ENCODE measurements around the gene NADSYN1.

The NADSYN1 gene

DNA sequence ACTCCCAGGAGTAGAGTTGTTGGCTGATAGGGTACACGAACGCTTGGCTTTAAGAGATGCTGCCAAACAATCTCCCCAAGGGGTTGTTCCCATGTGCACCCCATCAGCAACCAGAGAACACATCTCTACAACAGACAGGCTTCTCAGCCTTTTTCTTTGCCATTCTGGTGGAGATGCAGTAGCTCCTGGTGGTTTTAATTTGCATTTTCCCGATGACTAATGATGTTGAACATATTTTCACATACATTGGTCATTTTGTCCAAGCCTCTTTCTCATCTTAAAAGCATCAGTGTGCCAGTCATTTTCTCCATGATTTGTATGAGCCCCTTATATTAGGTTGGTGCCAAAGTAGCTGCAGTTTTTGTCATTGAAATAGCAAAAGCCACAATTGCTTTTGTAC, 26.6 kb upstream of the NADSYN1 start:
- ATAC-seq (peak; percentile 60), DNase-seq (no peak)
- Mint-ChIP-seq H3K36me3 (ENCODE audit: low read depth) (no peaks in the 10 kb centered on the region), H3K9me3 (no peaks in the 10 kb centered on the region), H3K4me3 (no peak overlapping the region), H3K4me1 (peaks cover 21% of the 10 kb centered on the region), H3K27me3 (peaks cover 6% of the 10 kb centered on the region), H3K27ac (peak overlapping the region; percentile 50)

DNA sequence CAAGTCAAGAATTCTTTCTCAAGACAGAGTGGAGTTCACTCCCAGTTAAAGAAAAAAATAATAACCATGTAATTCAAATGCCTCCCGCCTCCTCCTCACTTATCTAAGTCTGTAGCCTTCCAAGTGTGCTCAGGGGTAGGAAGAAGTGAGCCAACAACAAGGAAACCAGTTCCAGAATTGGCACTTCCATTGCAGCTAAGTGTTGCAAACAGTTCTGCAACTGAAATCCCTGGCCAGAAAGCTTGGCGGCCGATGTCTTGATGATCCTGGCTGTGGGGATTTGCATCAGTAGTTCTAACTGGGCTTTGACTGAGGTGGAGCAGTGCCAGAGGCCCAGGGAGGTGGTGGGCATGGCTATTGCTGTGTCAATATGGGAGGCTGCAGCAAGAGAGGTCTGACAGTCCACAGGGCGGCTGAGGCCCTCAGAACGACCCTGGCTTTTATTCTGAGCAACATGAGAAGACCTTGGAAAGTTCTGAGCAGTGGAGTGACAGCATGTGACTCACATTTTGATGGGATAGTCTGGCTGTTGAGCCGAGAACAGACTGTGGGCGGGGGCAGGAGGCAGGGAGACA, 24.1 kb upstream of the NADSYN1 start:
- H3K4me3 Mint-ChIP-seq, result no peak overlapping the region
- peaks cover 21% of the 10 kb centered on the region for H3K4me1 Mint-ChIP-seq
- H3K27me3 Mint-ChIP-seq, result peaks cover 4% of the 10 kb centered on the region
- no peaks in the 10 kb centered on the region for H3K9me3 Mint-ChIP-seq
- DNase-seq, result no peak
- no peak for ATAC-seq
- no peaks in the 10 kb centered on the region for H3K36me3 Mint-ChIP-seq (ENCODE audit: low read depth)
- H3K27ac Mint-ChIP-seq, result no peak overlapping the region

- Mint-ChIP-seq H3K36me3 (ENCODE audit: low read depth) (peaks cover 4% of the 10 kb centered on the region), H3K4me1 (peaks cover 21% of the 10 kb centered on the region), H3K9me3 (no peaks in the 10 kb centered on the region), H3K4me3 (no peak overlapping the region), H3K27ac (no peak overlapping the region), H3K27me3 (peaks cover 4% of the 10 kb centered on the region)
- DNase-seq, result no peak
- no peak for ATAC-seq
Observed at GRCh38 chr11:71429701-71430100, 23.3 kb upstream of the NADSYN1 start.

- DNase-seq (no peak), ATAC-seq (no peak)
- H3K4me3 Mint-ChIP-seq, result no peak overlapping the region
- no peaks in the 10 kb centered on the region for H3K9me3 Mint-ChIP-seq
- peaks cover 4% of the 10 kb centered on the region for H3K27me3 Mint-ChIP-seq
- H3K36me3 Mint-ChIP-seq (ENCODE audit: low read depth), result peaks cover 8% of the 10 kb centered on the region
- H3K27ac Mint-ChIP-seq, result no peak overlapping the region
- H3K4me1 Mint-ChIP-seq, result peaks cover 21% of the 10 kb centered on the region
Observed at GRCh38 chr11:71430166-71430565, 22.8 kb upstream of the NADSYN1 start.

GRCh38 chr11:71431271-71431670, 21.7 kb upstream of the NADSYN1 start:
- peaks cover 13% of the 10 kb centered on the region for H3K4me1 Mint-ChIP-seq
- ATAC-seq (no peak), DNase-seq (no peak)
- H3K27ac Mint-ChIP-seq, result no peak overlapping the region
- peaks cover 4% of the 10 kb centered on the region for H3K27me3 Mint-ChIP-seq
- no peak overlapping the region for H3K4me3 Mint-ChIP-seq
- H3K36me3 Mint-ChIP-seq (ENCODE audit: low read depth), result peaks cover 11% of the 10 kb centered on the region
- H3K9me3 Mint-ChIP-seq, result no peaks in the 10 kb centered on the region

- H3K27ac Mint-ChIP-seq, result peak overlapping the region; percentile 54
- peaks cover 11% of the 10 kb centered on the region for H3K36me3 Mint-ChIP-seq (ENCODE audit: low read depth)
- ATAC-seq, result no peak
- H3K27me3 Mint-ChIP-seq, result peaks cover 4% of the 10 kb centered on the region
- no peak for DNase-seq
- H3K9me3 Mint-ChIP-seq, result no peaks in the 10 kb centered on the region
- no peak overlapping the region for H3K4me3 Mint-ChIP-seq
- H3K4me1 Mint-ChIP-seq, result peaks cover 4% of the 10 kb centered on the region
Observed at GRCh38 chr11:71432761-71433647, 20.0 kb upstream of the NADSYN1 start.

GRCh38 chr11:71433648-71434450, 19.2 kb upstream of the NADSYN1 start:
- peaks cover 4% of the 10 kb centered on the region for H3K4me1 Mint-ChIP-seq
- H3K27ac Mint-ChIP-seq, result no peak overlapping the region
- no peaks in the 10 kb centered on the region for H3K9me3 Mint-ChIP-seq
- H3K27me3 Mint-ChIP-seq, result peaks cover 4% of the 10 kb centered on the region
- no peak for ATAC-seq
- no peak overlapping the region for H3K4me3 Mint-ChIP-seq
- peaks cover 14% of the 10 kb centered on the region for H3K36me3 Mint-ChIP-seq (ENCODE audit: low read depth)
- no peak for DNase-seq

DNA sequence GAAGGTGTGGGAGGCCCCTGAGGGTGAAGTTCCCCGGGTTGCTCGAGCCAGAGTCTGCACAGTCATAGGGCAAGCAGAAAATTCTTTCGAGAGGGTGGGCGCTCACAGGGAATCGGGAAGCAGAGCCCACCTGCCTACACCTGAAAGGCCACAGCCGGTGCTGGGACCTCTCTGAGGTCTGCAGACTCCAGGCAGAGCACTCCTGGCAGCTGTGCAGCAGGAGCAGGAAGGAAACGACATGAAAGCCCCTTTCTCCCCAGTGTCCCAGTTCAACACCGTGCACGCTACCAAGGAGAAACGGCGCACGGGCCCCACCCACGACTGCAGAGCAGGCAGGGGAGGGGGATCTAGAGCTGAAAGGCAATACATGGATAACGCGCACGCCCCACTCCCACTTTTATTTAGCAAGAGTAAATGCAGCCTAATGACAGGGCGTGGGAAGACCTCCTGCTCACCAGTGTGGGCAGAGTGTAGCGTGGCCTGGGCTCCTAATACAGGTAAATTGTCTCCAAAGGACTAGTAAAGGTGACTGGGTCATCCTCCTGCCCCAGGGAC, 18.4 kb upstream of the NADSYN1 start:
- H3K36me3 Mint-ChIP-seq (ENCODE audit: low read depth), result peaks cover 14% of the 10 kb centered on the region
- H3K9me3 Mint-ChIP-seq, result no peaks in the 10 kb centered on the region
- no peak overlapping the region for H3K27ac Mint-ChIP-seq
- H3K4me1 Mint-ChIP-seq, result no peaks in the 10 kb centered on the region
- DNase-seq (no peak), ATAC-seq (no peak)
- H3K27me3 Mint-ChIP-seq, result no peaks in the 10 kb centered on the region
- no peak overlapping the region for H3K4me3 Mint-ChIP-seq

- ATAC-seq, result no peak
- Mint-ChIP-seq H3K9me3 (no peaks in the 10 kb centered on the region), H3K4me1 (no peaks in the 10 kb centered on the region), H3K27me3 (no peaks in the 10 kb centered on the region), H3K4me3 (no peak overlapping the region), H3K36me3 (ENCODE audit: low read depth) (peaks cover 19% of the 10 kb centered on the region), H3K27ac (no peak overlapping the region)
- no peak for DNase-seq
Observed at GRCh38 chr11:71435278-71435951, 17.6 kb upstream of the NADSYN1 start.

- DNase-seq, result no peak
- ATAC-seq, result no peak
- no peaks in the 10 kb centered on the region for H3K27me3 Mint-ChIP-seq
- H3K4me3 Mint-ChIP-seq, result no peak overlapping the region
- no peaks in the 10 kb centered on the region for H3K9me3 Mint-ChIP-seq
- H3K27ac Mint-ChIP-seq, result no peak overlapping the region
- H3K36me3 Mint-ChIP-seq (ENCODE audit: low read depth), result peaks cover 23% of the 10 kb centered on the region
- no peaks in the 10 kb centered on the region for H3K4me1 Mint-ChIP-seq
Observed at GRCh38 chr11:71436861-71437260, 16.1 kb upstream of the NADSYN1 start.

GRCh38 chr11:71437399-71437798, 15.6 kb upstream of the NADSYN1 start:
- H3K27me3 Mint-ChIP-seq, result no peaks in the 10 kb centered on the region

DNA sequence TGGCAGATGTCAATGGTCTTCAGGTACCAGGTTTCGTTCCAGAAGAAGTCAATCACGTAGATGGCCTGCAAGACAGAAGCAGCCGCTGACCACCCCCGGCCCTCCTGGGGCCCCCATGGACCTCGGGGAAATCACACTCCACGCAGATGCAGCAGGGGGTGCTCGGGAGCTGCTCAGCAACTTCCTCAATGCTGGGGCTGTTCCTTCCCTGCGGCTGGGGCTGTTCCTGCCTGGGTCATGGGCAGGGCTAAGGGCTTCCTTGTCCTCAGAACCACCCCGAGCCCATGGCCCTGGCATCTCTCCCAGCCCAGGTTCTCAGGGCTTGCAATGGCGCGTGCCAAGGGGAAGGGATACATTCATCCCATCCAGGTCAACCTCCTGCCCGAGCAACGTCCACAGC, 15.1 kb upstream of the NADSYN1 start:
- H3K9me3 Mint-ChIP-seq, result no peaks in the 10 kb centered on the region
- H3K4me1 Mint-ChIP-seq, result no peaks in the 10 kb centered on the region
- peaks cover 30% of the 10 kb centered on the region for H3K36me3 Mint-ChIP-seq (ENCODE audit: low read depth)
- no peaks in the 10 kb centered on the region for H3K27me3 Mint-ChIP-seq
- ATAC-seq, result no peak
- H3K4me3 Mint-ChIP-seq, result no peak overlapping the region
- no peak for DNase-seq
- H3K27ac Mint-ChIP-seq, result no peak overlapping the region

More at GRCh38 chr11:71437399-71437798, 15.6 kb upstream of the NADSYN1 start:
- DNase-seq (no peak), ATAC-seq (no peak)
- no peaks in the 10 kb centered on the region for H3K9me3 Mint-ChIP-seq
- H3K27ac Mint-ChIP-seq, result no peak overlapping the region
- H3K36me3 Mint-ChIP-seq (ENCODE audit: low read depth), result peaks cover 26% of the 10 kb centered on the region
- no peaks in the 10 kb centered on the region for H3K4me1 Mint-ChIP-seq
- no peak overlapping the region for H3K4me3 Mint-ChIP-seq

GRCh38 chr11:71438650-71439049, 14.4 kb upstream of the NADSYN1 start:
- no peak overlapping the region for H3K27ac Mint-ChIP-seq
- H3K36me3 Mint-ChIP-seq (ENCODE audit: low read depth), result peaks cover 34% of the 10 kb centered on the region
- ATAC-seq (no peak), DNase-seq (no peak)
- no peaks in the 10 kb centered on the region for H3K27me3 Mint-ChIP-seq
- no peaks in the 10 kb centered on the region for H3K9me3 Mint-ChIP-seq
- no peaks in the 10 kb centered on the region for H3K4me1 Mint-ChIP-seq
- H3K4me3 Mint-ChIP-seq, result no peak overlapping the region
